SK-N-SH treated with all-trans-retinoic acid at 6 μM for 48 hours (cell line): Measurements from ENCODE around the gene ISX.

Source experiments
- ATAC-seq: fragments of 200-7000 bp; cut with Tn5 transposase; 3 replicates; pipeline ENCODE4 v1.9.1; 2020; ENCODE audit warnings: mild to moderate bottlenecking, moderate library complexity
- ARNTL ChIP-seq: fragments of 450-650 bp; formaldehyde crosslinking; IDR thresholded peaks from 2 replicates; pipeline ENCODE4 v1.5.0; 2020; ENCODE audit warnings: low read depth, mild to moderate bottlenecking, moderate library complexity, borderline replicate concordance
- BACH2 ChIP-seq: fragments of 250-450 bp; sonication (Bioruptor Pico); IDR thresholded peaks from 2 replicates; pipeline ENCODE4 v1.9.0; 2021; ENCODE audit warnings: mild to moderate bottlenecking, borderline replicate concordance
- CSDC2 ChIP-seq: fragments of 250-450 bp; sonication (Bioruptor Pico); IDR thresholded peaks from 2 replicates; pipeline ENCODE4 v1.5.0; 2020; ENCODE audit warnings: mild to moderate bottlenecking, moderate library complexity
- ISL1 ChIP-seq: fragments of 250-450 bp; sonication (Bioruptor Pico); IDR thresholded peaks from 2 replicates; pipeline ENCODE4 v2.1.2; 2022; ENCODE audit warnings: mild to moderate bottlenecking, moderate library complexity
- OSR1 ChIP-seq: fragments of 250-450 bp; sonication (Bioruptor Pico); IDR thresholded peaks from 2 replicates; pipeline ENCODE4 v1.8.0; 2022; ENCODE audit warnings: moderate library complexity, mild to moderate bottlenecking, inconsistent platforms
- PPARA ChIP-seq: fragments of 250-450 bp; sonication (Bioruptor Pico); IDR thresholded peaks from 2 replicates; pipeline ENCODE4 v1.5.0; 2020; ENCODE audit warnings: mild to moderate bottlenecking, borderline replicate concordance
- RARB ChIP-seq: fragments of 250-450 bp; sonication (Bioruptor Pico); IDR thresholded peaks from 2 replicates; pipeline ENCODE4 v1.8.0; 2021; ENCODE audit warnings: mild to moderate bottlenecking, moderate library complexity
- SNAI2 ChIP-seq: fragments of 250-450 bp; sonication (Bioruptor Pico); IDR thresholded peaks from 2 replicates; pipeline ENCODE4 v1.5.0; 2020; ENCODE audit warnings: mild to moderate bottlenecking, moderate library complexity
- TCF4 ChIP-seq: fragments of 250-450 bp; sonication (Bioruptor Pico); IDR thresholded peaks from 2 replicates; pipeline ENCODE4 v1.8.0; 2021; ENCODE audit warnings: mild to moderate bottlenecking, moderate library complexity, borderline replicate concordance
- TOX ChIP-seq: fragments of 250-450 bp; sonication (Bioruptor Pico); IDR thresholded peaks from 2 replicates; pipeline ENCODE4 v1.8.0; 2021; ENCODE audit warnings: mild to moderate bottlenecking, moderate library complexity, borderline replicate concordance
- ZFP3 ChIP-seq: fragments of 250-450 bp; sonication (Bioruptor Pico); IDR thresholded peaks from 2 replicates; pipeline ENCODE4 v1.5.0; 2020; ENCODE audit warnings: mild to moderate bottlenecking, moderate library complexity
- ZFP30 ChIP-seq: fragments of 450-650 bp; formaldehyde crosslinking; IDR thresholded peaks from 2 replicates; pipeline ENCODE4 v1.5.0; 2022; ENCODE audit warnings: mild to moderate bottlenecking, moderate library complexity
- ZNF565 ChIP-seq: fragments of 450-650 bp; formaldehyde crosslinking; conservative IDR thresholded peaks from 2 replicates; pipeline ENCODE4 v1.5.0; 2020; ENCODE audit warnings: low read depth, mild to moderate bottlenecking, moderate library complexity
- ZNF8 ChIP-seq: fragments of 450-650 bp; formaldehyde crosslinking; IDR thresholded peaks from 2 replicates; pipeline ENCODE4 v1.5.0; 2020; ENCODE audit warnings: mild to moderate bottlenecking, moderate library complexity
- TF ChIP-seq, protein P1 (sequence below): fragments of 250-450 bp; sonication (Bioruptor Pico); IDR thresholded peaks from 2 replicates; pipeline ENCODE4 v1.5.0; 2020; ENCODE audit warnings: mild to moderate bottlenecking, moderate library complexity
- TF ChIP-seq, protein P2 (sequence below): fragments of 250-450 bp; sonication (Bioruptor Pico); IDR thresholded peaks from 2 replicates; pipeline ENCODE4 v1.5.1; 2020; ENCODE audit warnings: low read depth, mild to moderate bottlenecking, moderate library complexity
- TF ChIP-seq, protein P3 (sequence below): fragments of 250-450 bp; sonication (Bioruptor Pico); IDR thresholded peaks from 2 replicates; pipeline ENCODE4 v1.8.0; 2020; ENCODE audit warnings: mild to moderate bottlenecking, moderate library complexity, borderline replicate concordance
- TF ChIP-seq, protein P4 (sequence below): fragments of 250-450 bp; sonication (Bioruptor Pico); IDR thresholded peaks from 2 replicates; pipeline ENCODE4 v1.8.0; 2021; ENCODE audit warnings: low read depth, mild to moderate bottlenecking, moderate library complexity, borderline replicate concordance

Gene ISX

DNA sequence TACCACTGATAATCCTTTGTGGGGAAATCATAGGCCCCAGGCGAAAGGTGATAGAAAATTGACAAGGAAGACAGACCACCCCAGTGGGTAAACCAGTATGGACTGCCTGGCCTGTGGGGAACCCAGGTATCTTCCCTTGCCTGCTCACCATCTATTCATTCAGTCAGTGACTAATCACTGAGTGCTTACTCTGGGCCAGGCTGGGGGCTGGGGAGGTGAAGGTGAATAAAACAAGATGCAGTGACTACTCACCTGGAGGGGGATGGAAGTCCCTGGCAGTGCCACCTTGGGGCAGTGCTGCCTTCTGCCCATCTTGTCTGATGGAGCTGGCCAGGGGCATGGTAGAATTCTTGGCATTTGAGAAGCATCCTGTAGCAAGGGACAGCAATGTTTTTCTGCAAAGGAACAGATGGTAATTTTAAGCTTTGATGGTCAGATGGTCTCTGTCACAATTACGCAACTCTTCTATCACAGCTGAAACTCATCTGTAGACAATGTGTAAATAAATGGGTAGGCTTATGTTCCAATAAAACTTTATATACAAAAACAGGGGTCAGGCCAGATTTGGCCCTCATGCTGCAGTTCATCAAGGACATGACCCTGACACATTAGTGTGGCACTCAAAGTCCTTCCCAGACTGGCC is 4.6 kb downstream of the ISX start (continued):
- TF ChIP-seq, protein P1, sequence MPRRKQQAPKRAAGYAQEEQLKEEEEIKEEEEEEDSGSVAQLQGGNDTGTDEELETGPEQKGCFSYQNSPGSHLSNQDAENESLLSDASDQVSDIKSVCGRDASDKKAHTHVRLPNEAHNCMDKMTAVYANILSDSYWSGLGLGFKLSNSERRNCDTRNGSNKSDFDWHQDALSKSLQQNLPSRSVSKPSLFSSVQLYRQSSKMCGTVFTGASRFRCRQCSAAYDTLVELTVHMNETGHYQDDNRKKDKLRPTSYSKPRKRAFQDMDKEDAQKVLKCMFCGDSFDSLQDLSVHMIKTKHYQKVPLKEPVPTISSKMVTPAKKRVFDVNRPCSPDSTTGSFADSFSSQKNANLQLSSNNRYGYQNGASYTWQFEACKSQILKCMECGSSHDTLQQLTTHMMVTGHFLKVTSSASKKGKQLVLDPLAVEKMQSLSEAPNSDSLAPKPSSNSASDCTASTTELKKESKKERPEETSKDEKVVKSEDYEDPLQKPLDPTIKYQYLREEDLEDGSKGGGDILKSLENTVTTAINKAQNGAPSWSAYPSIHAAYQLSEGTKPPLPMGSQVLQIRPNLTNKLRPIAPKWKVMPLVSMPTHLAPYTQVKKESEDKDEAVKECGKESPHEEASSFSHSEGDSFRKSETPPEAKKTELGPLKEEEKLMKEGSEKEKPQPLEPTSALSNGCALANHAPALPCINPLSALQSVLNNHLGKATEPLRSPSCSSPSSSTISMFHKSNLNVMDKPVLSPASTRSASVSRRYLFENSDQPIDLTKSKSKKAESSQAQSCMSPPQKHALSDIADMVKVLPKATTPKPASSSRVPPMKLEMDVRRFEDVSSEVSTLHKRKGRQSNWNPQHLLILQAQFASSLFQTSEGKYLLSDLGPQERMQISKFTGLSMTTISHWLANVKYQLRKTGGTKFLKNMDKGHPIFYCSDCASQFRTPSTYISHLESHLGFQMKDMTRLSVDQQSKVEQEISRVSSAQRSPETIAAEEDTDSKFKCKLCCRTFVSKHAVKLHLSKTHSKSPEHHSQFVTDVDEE, result no peak
- no peak for TF ChIP-seq ZNF565 (CRISPR knock-in tag)
- TF ChIP-seq CSDC2 (CRISPR knock-in tag), result no peak
- no peak for TF ChIP-seq ISL1
- no peak for TF ChIP-seq PPARA
- no peak for TF ChIP-seq TOX (CRISPR knock-in tag)
- TF ChIP-seq ZFP30 (CRISPR knock-in tag), result no peak
- TF ChIP-seq, protein P2, sequence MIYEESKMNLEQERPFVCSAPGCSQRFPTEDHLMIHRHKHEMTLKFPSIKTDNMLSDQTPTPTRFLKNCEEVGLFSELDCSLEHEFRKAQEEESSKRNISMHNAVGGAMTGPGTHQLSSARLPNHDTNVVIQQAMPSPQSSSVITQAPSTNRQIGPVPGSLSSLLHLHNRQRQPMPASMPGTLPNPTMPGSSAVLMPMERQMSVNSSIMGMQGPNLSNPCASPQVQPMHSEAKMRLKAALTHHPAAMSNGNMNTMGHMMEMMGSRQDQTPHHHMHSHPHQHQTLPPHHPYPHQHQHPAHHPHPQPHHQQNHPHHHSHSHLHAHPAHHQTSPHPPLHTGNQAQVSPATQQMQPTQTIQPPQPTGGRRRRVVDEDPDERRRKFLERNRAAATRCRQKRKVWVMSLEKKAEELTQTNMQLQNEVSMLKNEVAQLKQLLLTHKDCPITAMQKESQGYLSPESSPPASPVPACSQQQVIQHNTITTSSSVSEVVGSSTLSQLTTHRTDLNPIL, result no peak

DNA sequence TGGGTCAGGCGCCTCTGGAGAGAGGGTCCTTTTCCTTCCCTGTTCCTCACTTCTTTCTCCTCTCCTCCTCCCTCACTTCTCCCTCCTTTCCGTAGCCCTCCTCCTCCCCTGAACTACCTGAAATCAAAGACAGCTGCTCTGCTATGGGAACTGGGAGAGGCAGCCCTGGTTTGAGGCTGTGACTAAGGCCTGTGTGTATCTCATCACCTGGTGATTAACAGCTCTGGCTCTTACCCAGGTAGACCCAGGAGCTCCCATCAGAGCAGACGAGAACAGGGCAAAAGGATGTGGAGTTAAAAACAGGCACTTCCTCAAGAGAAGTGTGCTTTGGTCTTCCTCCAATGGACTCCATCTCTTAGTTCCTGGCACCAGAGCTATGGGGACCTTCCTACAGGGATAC is 5.8 kb downstream of the ISX start:
- ATAC-seq, result no peak
- TF ChIP-seq SNAI2 (CRISPR knock-in tag), result no peak
- no peak for TF ChIP-seq RARB
- TF ChIP-seq, protein P3, sequence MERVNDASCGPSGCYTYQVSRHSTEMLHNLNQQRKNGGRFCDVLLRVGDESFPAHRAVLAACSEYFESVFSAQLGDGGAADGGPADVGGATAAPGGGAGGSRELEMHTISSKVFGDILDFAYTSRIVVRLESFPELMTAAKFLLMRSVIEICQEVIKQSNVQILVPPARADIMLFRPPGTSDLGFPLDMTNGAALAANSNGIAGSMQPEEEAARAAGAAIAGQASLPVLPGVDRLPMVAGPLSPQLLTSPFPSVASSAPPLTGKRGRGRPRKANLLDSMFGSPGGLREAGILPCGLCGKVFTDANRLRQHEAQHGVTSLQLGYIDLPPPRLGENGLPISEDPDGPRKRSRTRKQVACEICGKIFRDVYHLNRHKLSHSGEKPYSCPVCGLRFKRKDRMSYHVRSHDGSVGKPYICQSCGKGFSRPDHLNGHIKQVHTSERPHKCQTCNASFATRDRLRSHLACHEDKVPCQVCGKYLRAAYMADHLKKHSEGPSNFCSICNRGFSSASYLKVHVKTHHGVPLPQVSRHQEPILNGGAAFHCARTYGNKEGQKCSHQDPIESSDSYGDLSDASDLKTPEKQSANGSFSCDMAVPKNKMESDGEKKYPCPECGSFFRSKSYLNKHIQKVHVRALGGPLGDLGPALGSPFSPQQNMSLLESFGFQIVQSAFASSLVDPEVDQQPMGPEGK (CRISPR knock-in tag), result no peak
- TF ChIP-seq, protein P2, result no peak
- TF ChIP-seq ARNTL, result no peak

DNA sequence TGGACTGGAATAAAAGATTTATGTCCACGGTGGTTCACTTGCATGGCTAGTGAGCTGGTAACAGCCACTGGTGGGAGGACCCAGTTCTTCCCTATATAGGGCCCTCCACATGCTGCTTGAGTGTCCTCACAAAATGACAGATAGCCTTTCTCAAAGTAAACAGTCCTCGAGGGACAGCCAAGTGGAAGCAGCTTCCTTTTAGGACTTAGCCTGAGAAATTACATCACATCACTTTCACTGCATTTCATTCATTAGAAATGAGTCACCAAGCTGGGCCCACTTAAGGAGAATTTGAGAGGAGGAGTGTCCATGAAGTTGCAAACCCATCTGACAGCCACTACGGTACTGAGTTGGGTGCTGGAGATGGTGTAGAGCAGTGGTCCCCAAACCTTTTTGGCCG is 7.0 kb downstream of the ISX start:
- ATAC-seq, result no peak
- TF ChIP-seq, protein P2, result no peak
- TF ChIP-seq ARNTL (no peak), ZNF8 (no peak), ISL1 (no peak), CSDC2 (CRISPR knock-in tag) (no peak), BACH2 (no peak), TCF4 (CRISPR knock-in tag) (no peak), RARB (no peak), OSR1 (CRISPR knock-in tag) (no peak), ZFP3 (no peak), ZNF565 (CRISPR knock-in tag) (no peak)
- TF ChIP-seq, protein P3 (CRISPR knock-in tag), result no peak
- TF ChIP-seq, protein P4, sequence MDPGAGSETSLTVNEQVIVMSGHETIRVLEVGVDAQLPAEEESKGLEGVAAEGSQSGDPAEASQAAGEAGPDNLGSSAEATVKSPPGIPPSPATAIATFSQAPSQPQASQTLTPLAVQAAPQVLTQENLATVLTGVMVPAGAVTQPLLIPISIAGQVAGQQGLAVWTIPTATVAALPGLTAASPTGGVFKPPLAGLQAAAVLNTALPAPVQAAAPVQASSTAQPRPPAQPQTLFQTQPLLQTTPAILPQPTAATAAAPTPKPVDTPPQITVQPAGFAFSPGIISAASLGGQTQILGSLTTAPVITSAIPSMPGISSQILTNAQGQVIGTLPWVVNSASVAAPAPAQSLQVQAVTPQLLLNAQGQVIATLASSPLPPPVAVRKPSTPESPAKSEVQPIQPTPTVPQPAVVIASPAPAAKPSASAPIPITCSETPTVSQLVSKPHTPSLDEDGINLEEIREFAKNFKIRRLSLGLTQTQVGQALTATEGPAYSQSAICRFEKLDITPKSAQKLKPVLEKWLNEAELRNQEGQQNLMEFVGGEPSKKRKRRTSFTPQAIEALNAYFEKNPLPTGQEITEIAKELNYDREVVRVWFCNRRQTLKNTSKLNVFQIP, result no peak
- TF ChIP-seq, protein P1, result no peak
